CD4-positive, CD25-positive, alpha-beta regulatory T cell (primary cell): ENCODE results near the gene ITGAL. TPM values are rescaled to one million over a fixed set of nuclear protein-coding genes. Genes with fewer than 3 reads are reported as not detected.
A peak's percentile ranks its signal among the peaks of the same experiment; 100 is the strongest.

ENCODE experiments used
- ATAC-seq, 2 donors: fragments of 150-1000 bp; cut with Tn5 transposase; one replicate each; pipeline ENCODE4 v1.10.0; 2021; ENCODE audit warnings: low read depth in 2 of 2, moderate number of reproducible peaks in 2 of 2, moderate library complexity in 1 of 2
- DNase-seq, 3 donors: peaks; one replicate each; pipeline versions ENCODE4 v3.0.0 to v3.0.0-alpha.2; 2012 to 2022; ENCODE audit warnings: mixed read lengths in 1 of 3
- H3K27ac ChIP-seq: one replicate; pipeline ENCODE4 v1.7.0; 2013; ENCODE audit warnings: mild to moderate bottlenecking, low read length; ENCODE audit not compliant: insufficient read depth, poor library complexity, severe bottlenecking
- H3K27me3 ChIP-seq: one replicate; pipeline ENCODE4 v1.7.0; 2013; ENCODE audit warnings: low read length; ENCODE audit not compliant: control insufficient read depth, insufficient read depth
- H3K36me3 ChIP-seq: one replicate; pipeline ENCODE4 v1.7.0; 2013; ENCODE audit warnings: mild to moderate bottlenecking, low read length, moderate library complexity; ENCODE audit not compliant: control insufficient read depth, insufficient read depth
- H3K4me1 ChIP-seq: 2 replicates; pipeline ENCODE4 v1.7.0; 2013; ENCODE audit warnings: mild to moderate bottlenecking, low read length; ENCODE audit not compliant: insufficient read depth, control insufficient read depth, poor library complexity, severe bottlenecking
- H3K4me3 ChIP-seq: one replicate; pipeline ENCODE4 v1.7.0; 2013; ENCODE audit warnings: low read depth, mild to moderate bottlenecking, low read length, moderate library complexity
- H3K9me3 ChIP-seq, 2 experiments: 1 replicate in 1 of 2; 2 replicates in 1 of 2; pipeline ENCODE4 v1.7.0; 2013; ENCODE audit warnings: low read length in 2 of 2, mild to moderate bottlenecking in 1 of 2, moderate library complexity in 1 of 2; ENCODE audit not compliant: control insufficient read depth in 2 of 2
- H3K27ac Mint-ChIP-seq, 3 donors: one replicate each; pipeline ENCODE4 v1.8.0; 2020 to 2022; ENCODE audit warnings: mild to moderate bottlenecking in 3 of 3, mixed read lengths in 3 of 3, moderate library complexity in 2 of 3
- H3K27me3 Mint-ChIP-seq: one replicate; pipeline ENCODE4 v1.8.0; 2022; ENCODE audit warnings: mild to moderate bottlenecking, mixed read lengths
- H3K36me3 Mint-ChIP-seq: one replicate; pipeline ENCODE4 v1.8.0; 2020; ENCODE audit warnings: mixed read lengths
- H3K4me1 Mint-ChIP-seq, 4 donors: one replicate each; pipeline ENCODE4 v1.8.0; 2020 to 2022; ENCODE audit warnings: mixed read lengths in 4 of 4, mild to moderate bottlenecking in 1 of 4
- H3K4me3 Mint-ChIP-seq, 4 donors: one replicate each; pipeline ENCODE4 v1.8.0; 2020 to 2022; ENCODE audit warnings: mild to moderate bottlenecking in 4 of 4, mixed read lengths in 4 of 4, moderate library complexity in 3 of 4
- H3K9me3 Mint-ChIP-seq, 7 donors: one replicate each; pipeline ENCODE4 v1.8.0; 2020 to 2022; ENCODE audit warnings: mixed read lengths in 7 of 7, mild to moderate bottlenecking in 3 of 7, moderate library complexity in 2 of 7
- polyA plus RNA-seq, 4 donors: library from polyadenylated mRNA; unstranded; fragments of 300-500 nt; fragmentation: Illumina TruSeq; gene quantifications; one replicate each; pipeline ENCODE4 v1.2.3, GENCODE V29; 2021
- total RNA-seq: library from RNA; stranded (reverse); gene quantifications from one replicate; pipeline ENCODE4 v1.2.3, GENCODE V29; 2022

ITGAL gene
- total and polyA plus RNA-seq, 5 donors from 2014 or later: 106 to 393 (median 125) TPM

- Mint-ChIP-seq H3K27me3 (no peaks in the 10 kb centered on the region), H3K4me1 (peaks cover 5 to 58% (median 31%) of the 10 kb centered on the region in 4 donors), H3K4me3 (no peak overlapping the region), H3K36me3 (peaks cover 47% of the 10 kb centered on the region), H3K27ac (peak overlapping the region in 2 of 3 donors; percentile 72 to 80), H3K9me3 (no peaks in the 10 kb centered on the region)
- Histone ChIP-seq H3K4me3 (no peak overlapping the region), H3K36me3 (peaks cover 91% of the 10 kb centered on the region), H3K4me1 (peaks cover 6% of the 10 kb centered on the region), H3K9me3 (no peaks in the 10 kb centered on the region), H3K27ac (no peak overlapping the region), H3K27me3 (no peaks in the 10 kb centered on the region)
- ATAC-seq: no peak
- DNase-seq: no peak
Measured at GRCh38 chr16:30484887-30485286, 12.3 kb downstream of the ITGAL start.

- Mint-ChIP-seq H3K9me3 (no peaks in the 10 kb centered on the region), H3K36me3 (peaks cover 47% of the 10 kb centered on the region), H3K27ac (peak overlapping the region; percentile 47 to 86 (median 78)), H3K4me1 (peaks cover 5 to 56% (median 26%) of the 10 kb centered on the region in 4 donors), H3K4me3 (no peak overlapping the region), H3K27me3 (no peaks in the 10 kb centered on the region)
- ATAC-seq (no peak), DNase-seq (no peak)
- Histone ChIP-seq H3K9me3 (no peaks in the 10 kb centered on the region), H3K27me3 (no peaks in the 10 kb centered on the region), H3K4me3 (no peak overlapping the region), H3K4me1 (peaks cover 4% of the 10 kb centered on the region), H3K36me3 (peaks cover 91% of the 10 kb centered on the region), H3K27ac (no peak overlapping the region)
Measured at GRCh38 chr16:30485818-30486436, 13.4 kb downstream of the ITGAL start.

- peaks cover 5 to 48% (median 24%) of the 10 kb centered on the region in 4 donors for H3K4me1 Mint-ChIP-seq
- Histone ChIP-seq H3K9me3 (no peaks in the 10 kb centered on the region), H3K27me3 (no peaks in the 10 kb centered on the region), H3K27ac (no peak overlapping the region), H3K36me3 (peaks cover 83% of the 10 kb centered on the region), H3K4me1 (no peaks in the 10 kb centered on the region), H3K4me3 (no peak overlapping the region)
- ATAC-seq (no peak), DNase-seq (no peak)
- H3K4me3 Mint-ChIP-seq: peak overlapping the region in 1 of 4 donors; percentile 33
- H3K9me3 Mint-ChIP-seq: no peaks in the 10 kb centered on the region
- H3K27me3 Mint-ChIP-seq: no peaks in the 10 kb centered on the region
- peaks cover 42% of the 10 kb centered on the region for H3K36me3 Mint-ChIP-seq
- H3K27ac Mint-ChIP-seq: peak overlapping the region in 1 of 3 donors; percentile 79
Measured at GRCh38 chr16:30488764-30489605, 16.4 kb downstream of the ITGAL start.

- H3K9me3 ChIP-seq: no peaks in the 10 kb centered on the region
- no peaks in the 10 kb centered on the region for H3K27me3 ChIP-seq
- no peaks in the 10 kb centered on the region for H3K4me1 ChIP-seq
- ATAC-seq: no peak
- Mint-ChIP-seq H3K27ac (peak overlapping the region; percentile 49 to 65 (median 60)), H3K9me3 (no peaks in the 10 kb centered on the region), H3K36me3 (peaks cover 42% of the 10 kb centered on the region), H3K27me3 (no peaks in the 10 kb centered on the region), H3K4me1 (peaks cover 5 to 41% (median 19%) of the 10 kb centered on the region in 4 donors), H3K4me3 (peak overlapping the region in 1 of 4 donors; percentile 47)
- no peak overlapping the region for H3K27ac ChIP-seq
- DNase-seq: no peak
- no peak overlapping the region for H3K4me3 ChIP-seq
- H3K36me3 ChIP-seq: peaks cover 88% of the 10 kb centered on the region
Measured at GRCh38 chr16:30490210-30490609, 17.7 kb downstream of the ITGAL start.

GRCh38 chr16:30491229-30491628, 18.7 kb downstream of the ITGAL start:
- Histone ChIP-seq H3K36me3 (peaks cover 86% of the 10 kb centered on the region), H3K27ac (no peak overlapping the region), H3K4me3 (no peak overlapping the region), H3K9me3 (no peaks in the 10 kb centered on the region), H3K4me1 (no peaks in the 10 kb centered on the region), H3K27me3 (no peaks in the 10 kb centered on the region)
- H3K36me3 Mint-ChIP-seq: peaks cover 37% of the 10 kb centered on the region
- ATAC-seq (no peak), DNase-seq (no peak)
- no peak overlapping the region for H3K4me3 Mint-ChIP-seq
- peak overlapping the region; percentile 20 to 86 (median 68) for H3K27ac Mint-ChIP-seq
- peaks cover 5 to 37% (median 15%) of the 10 kb centered on the region in 4 donors for H3K4me1 Mint-ChIP-seq
- H3K27me3 Mint-ChIP-seq: no peaks in the 10 kb centered on the region
- H3K9me3 Mint-ChIP-seq: no peaks in the 10 kb centered on the region

- ATAC-seq: peak; percentile 60 to 85
- Mint-ChIP-seq H3K36me3 (peaks cover 34% of the 10 kb centered on the region), H3K9me3 (no peaks in the 10 kb centered on the region), H3K4me1 (peaks cover 5 to 33% (median 14%) of the 10 kb centered on the region in 4 donors), H3K27me3 (no peaks in the 10 kb centered on the region), H3K4me3 (peak overlapping the region in 1 of 4 donors; percentile 90), H3K27ac (peak overlapping the region; percentile 68 to 86 (median 80))
- peaks cover 86% of the 10 kb centered on the region for H3K36me3 ChIP-seq
- no peak for DNase-seq
- no peaks in the 10 kb centered on the region for H3K4me1 ChIP-seq
- no peak overlapping the region for H3K4me3 ChIP-seq
- no peak overlapping the region for H3K27ac ChIP-seq
- H3K27me3 ChIP-seq: no peaks in the 10 kb centered on the region
- no peaks in the 10 kb centered on the region for H3K9me3 ChIP-seq
Measured at GRCh38 chr16:30491744-30492308, 19.3 kb downstream of the ITGAL start.

- Histone ChIP-seq H3K27ac (no peak overlapping the region), H3K4me1 (no peaks in the 10 kb centered on the region), H3K4me3 (no peak overlapping the region), H3K27me3 (no peaks in the 10 kb centered on the region), H3K36me3 (peaks cover 79% of the 10 kb centered on the region), H3K9me3 (no peaks in the 10 kb centered on the region)
- no peaks in the 10 kb centered on the region for H3K27me3 Mint-ChIP-seq
- H3K4me1 Mint-ChIP-seq: peaks cover 5 to 26% (median 11%) of the 10 kb centered on the region in 4 donors
- H3K4me3 Mint-ChIP-seq: no peak overlapping the region
- ATAC-seq (no peak), DNase-seq (no peak)
- H3K36me3 Mint-ChIP-seq: peaks cover 30% of the 10 kb centered on the region
- H3K27ac Mint-ChIP-seq: peak overlapping the region in 1 of 3 donors; percentile 69
- no peaks in the 10 kb centered on the region for H3K9me3 Mint-ChIP-seq
Measured at GRCh38 chr16:30493941-30494488, 21.5 kb downstream of the ITGAL start.
